A549 (cell line): ENCODE measurements around the gene CLCA4.

ENCODE experiments used
- BHLHE40 ChIP-seq: IDR thresholded peaks from 2 replicates; pipeline ENCODE4 v1.6.1; 2012; ENCODE audit warnings: low read depth, low read length, inconsistent platforms
- CEBPB ChIP-seq, 2 experiments: fragments of >200 bp in 1 of 2; sonication (Bioruptor Twin) in 1 of 2; formaldehyde crosslinking in 1 of 2; IDR thresholded peaks; 2 replicates each; pipeline ENCODE4 v1.6.1; 2012 to 2016
- CHD2 ChIP-seq: fragments of 150-350 bp; IDR thresholded peaks from 2 replicates; pipeline ENCODE4 v1.6.1; 2014; ENCODE audit warnings: low read length; ENCODE audit not compliant: partially characterized antibody
- HOXB13 ChIP-seq: fragments of 250-450 bp; sonication (Bioruptor Pico); IDR thresholded peaks from 2 replicates; pipeline ENCODE4 v1.5.0; 2020; ENCODE audit warnings: low read depth, mild to moderate bottlenecking, moderate library complexity
- JUN ChIP-seq, 2 experiments: fragments of >200 bp; sonication (Bioruptor Twin); formaldehyde crosslinking; IDR thresholded peaks; 2 replicates in 1 of 2; 3 replicates in 1 of 2; pipeline ENCODE4 v1.6.1; 2016 to 2017
- PHF8 ChIP-seq: fragments of 200-600 bp; sonication (generic); IDR thresholded peaks from 2 replicates; pipeline ENCODE4 v1.6.1; 2016; ENCODE audit warnings: low read depth, mild to moderate bottlenecking, antibody characterized with exemption, moderate library complexity, borderline replicate concordance
- POLR2A ChIP-seq: IDR thresholded peaks from 2 replicates; pipeline ENCODE4 v1.6.1; 2012; ENCODE audit warnings: mild to moderate bottlenecking, low read length
- TF ChIP-seq, protein P1 (sequence below): IDR thresholded peaks from 2 replicates; pipeline ENCODE4 v1.6.1; 2012
- TF ChIP-seq, protein P2 (sequence below): IDR thresholded peaks from 2 replicates; pipeline ENCODE4 v1.6.1; 2012
- TF ChIP-seq, protein P3 (sequence below): fragments of >200 bp; sonication (Bioruptor Twin); formaldehyde crosslinking; IDR thresholded peaks from 3 replicates; pipeline ENCODE4 v1.5.1; 2016

DNA sequence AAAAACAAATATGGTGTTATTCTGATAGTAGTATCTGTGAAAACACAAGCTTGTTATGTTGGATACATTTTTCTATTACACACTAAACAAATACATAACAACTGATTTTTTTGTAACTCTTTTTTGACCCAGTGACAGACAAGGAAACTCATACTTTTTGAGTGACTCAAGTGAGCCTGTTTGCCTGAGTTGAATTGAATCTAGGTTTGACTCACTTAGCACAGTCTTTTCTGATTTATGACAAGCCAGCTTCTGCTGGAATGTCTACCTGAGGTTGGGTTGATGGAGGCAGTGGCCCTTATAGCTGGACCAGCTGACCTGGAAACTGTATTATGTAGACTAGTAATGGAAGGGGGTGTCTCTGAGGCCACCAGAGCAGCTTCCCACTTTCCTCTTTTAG, 4.2 kb upstream of the CLCA4 start:
- TF ChIP-seq BHLHE40, result no peak
- no peak for TF ChIP-seq CHD2
- TF ChIP-seq, protein P1, sequence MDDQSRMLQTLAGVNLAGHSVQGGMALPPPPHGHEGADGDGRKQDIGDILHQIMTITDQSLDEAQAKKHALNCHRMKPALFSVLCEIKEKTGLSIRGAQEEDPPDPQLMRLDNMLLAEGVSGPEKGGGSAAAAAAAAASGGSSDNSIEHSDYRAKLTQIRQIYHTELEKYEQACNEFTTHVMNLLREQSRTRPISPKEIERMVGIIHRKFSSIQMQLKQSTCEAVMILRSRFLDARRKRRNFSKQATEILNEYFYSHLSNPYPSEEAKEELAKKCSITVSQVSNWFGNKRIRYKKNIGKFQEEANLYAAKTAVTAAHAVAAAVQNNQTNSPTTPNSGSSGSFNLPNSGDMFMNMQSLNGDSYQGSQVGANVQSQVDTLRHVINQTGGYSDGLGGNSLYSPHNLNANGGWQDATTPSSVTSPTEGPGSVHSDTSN, result no peak
- no peak for TF ChIP-seq PHF8
- TF ChIP-seq, protein P2, sequence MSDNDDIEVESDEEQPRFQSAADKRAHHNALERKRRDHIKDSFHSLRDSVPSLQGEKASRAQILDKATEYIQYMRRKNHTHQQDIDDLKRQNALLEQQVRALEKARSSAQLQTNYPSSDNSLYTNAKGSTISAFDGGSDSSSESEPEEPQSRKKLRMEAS, result no peak
- TF ChIP-seq JUN (IDR thresholded peaks at IDR 0.05), result no peak
- no peak for TF ChIP-seq POLR2A
- TF ChIP-seq CEBPB (IDR thresholded peaks at IDR 0.05), result no peak
- TF ChIP-seq, protein P3, sequence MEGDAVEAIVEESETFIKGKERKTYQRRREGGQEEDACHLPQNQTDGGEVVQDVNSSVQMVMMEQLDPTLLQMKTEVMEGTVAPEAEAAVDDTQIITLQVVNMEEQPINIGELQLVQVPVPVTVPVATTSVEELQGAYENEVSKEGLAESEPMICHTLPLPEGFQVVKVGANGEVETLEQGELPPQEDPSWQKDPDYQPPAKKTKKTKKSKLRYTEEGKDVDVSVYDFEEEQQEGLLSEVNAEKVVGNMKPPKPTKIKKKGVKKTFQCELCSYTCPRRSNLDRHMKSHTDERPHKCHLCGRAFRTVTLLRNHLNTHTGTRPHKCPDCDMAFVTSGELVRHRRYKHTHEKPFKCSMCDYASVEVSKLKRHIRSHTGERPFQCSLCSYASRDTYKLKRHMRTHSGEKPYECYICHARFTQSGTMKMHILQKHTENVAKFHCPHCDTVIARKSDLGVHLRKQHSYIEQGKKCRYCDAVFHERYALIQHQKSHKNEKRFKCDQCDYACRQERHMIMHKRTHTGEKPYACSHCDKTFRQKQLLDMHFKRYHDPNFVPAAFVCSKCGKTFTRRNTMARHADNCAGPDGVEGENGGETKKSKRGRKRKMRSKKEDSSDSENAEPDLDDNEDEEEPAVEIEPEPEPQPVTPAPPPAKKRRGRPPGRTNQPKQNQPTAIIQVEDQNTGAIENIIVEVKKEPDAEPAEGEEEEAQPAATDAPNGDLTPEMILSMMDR, result no peak
- no peak for TF ChIP-seq HOXB13
